Cardiac fibroblast (primary cell): ENCODE measurements around the gene SLC4A4.
A peak's percentile ranks its signal among the peaks of the same experiment; 100 is the strongest.

Experiments
- DNase-seq, 2 donors: peaks; one replicate each; pipeline versions ENCODE4 v3.0.0 to v3.0.0-alpha.2; 2010; ENCODE audit warnings: low read depth in 2 of 2
- H3K4me3 ChIP-seq, 2 donors: replicated peaks in 1 of 2; 1 replicate in 1 of 2; 2 replicates in 1 of 2; pipeline ENCODE4 v1.5.1; 2011; ENCODE audit warnings: low read depth in 2 of 2, low read length in 2 of 2, mild to moderate bottlenecking in 2 of 2, moderate library complexity in 1 of 2
- TF ChIP-seq, protein P1 (sequence below): IDR thresholded peaks from one replicate; pipeline ENCODE4 v1.5.1; 2011; ENCODE audit warnings: low read depth, mild to moderate bottlenecking, low read length, inconsistent platforms

SLC4A4 gene

DNA sequence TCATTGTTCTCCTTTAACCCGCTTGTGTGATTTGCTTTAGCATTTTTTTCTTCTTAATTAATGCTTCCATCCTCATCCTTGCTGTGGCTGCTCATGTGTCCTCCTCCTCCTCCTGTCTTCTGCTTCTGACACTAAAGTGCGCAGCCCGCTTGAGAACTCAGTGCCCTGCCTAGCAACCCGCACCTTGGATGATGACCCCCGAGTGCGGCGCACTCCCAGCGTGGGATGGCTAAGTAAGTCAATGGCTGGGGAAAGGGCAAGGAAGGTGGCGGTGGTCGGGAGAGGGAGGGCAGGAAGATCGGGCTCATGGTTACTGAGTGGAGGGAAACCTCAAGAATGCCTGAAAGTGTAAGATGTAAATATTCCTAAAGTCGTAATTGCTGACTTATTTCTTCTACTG, 30.1 kb downstream of the SLC4A4 start:
- no peak overlapping the region for H3K4me3 ChIP-seq
- TF ChIP-seq, protein P1, sequence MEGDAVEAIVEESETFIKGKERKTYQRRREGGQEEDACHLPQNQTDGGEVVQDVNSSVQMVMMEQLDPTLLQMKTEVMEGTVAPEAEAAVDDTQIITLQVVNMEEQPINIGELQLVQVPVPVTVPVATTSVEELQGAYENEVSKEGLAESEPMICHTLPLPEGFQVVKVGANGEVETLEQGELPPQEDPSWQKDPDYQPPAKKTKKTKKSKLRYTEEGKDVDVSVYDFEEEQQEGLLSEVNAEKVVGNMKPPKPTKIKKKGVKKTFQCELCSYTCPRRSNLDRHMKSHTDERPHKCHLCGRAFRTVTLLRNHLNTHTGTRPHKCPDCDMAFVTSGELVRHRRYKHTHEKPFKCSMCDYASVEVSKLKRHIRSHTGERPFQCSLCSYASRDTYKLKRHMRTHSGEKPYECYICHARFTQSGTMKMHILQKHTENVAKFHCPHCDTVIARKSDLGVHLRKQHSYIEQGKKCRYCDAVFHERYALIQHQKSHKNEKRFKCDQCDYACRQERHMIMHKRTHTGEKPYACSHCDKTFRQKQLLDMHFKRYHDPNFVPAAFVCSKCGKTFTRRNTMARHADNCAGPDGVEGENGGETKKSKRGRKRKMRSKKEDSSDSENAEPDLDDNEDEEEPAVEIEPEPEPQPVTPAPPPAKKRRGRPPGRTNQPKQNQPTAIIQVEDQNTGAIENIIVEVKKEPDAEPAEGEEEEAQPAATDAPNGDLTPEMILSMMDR = no peak
- DNase-seq = no peak

DNA sequence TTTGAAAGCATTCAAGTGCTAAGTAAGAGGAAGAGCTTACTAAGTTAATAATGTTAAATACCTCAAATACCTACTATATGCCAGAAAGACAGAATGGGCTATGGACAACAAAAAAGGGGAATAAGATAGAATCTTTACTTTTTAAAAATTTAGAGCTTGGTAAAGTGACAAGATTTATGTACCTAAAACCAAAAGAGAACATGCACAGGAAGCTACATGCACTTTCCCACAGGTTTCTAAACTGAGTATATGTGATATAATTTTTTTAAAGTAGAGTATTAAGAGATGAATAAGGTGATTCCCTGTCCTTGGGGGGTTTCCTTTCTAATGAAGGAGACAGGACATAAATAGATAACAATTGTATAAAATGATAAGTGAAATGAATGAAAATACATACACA, 30.7 kb downstream of the SLC4A4 start:
- TF ChIP-seq, protein P1 = no peak
- no peak overlapping the region for H3K4me3 ChIP-seq
- no peak for DNase-seq

DNA sequence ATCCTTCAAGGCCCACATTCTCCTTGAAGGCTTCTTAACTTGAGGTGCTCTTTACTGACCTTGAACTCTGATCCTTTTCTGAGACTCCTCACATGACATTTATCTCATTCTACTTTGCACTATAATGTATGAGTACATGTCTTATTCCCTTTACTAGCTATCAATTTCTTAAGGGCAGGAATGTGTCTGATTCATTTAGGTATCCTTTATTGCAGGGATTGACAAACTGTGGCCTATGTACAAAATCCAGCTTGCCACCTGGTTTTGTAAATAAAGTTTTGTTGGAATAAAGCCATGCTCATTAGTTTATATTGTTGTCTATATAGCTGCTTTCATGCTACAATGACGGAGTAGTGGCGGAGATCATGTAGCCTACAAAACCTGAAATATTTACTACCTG, 36.7 kb downstream of the SLC4A4 start:
- TF ChIP-seq, protein P1 = no peak
- no peak for DNase-seq
- no peak overlapping the region for H3K4me3 ChIP-seq

DNA sequence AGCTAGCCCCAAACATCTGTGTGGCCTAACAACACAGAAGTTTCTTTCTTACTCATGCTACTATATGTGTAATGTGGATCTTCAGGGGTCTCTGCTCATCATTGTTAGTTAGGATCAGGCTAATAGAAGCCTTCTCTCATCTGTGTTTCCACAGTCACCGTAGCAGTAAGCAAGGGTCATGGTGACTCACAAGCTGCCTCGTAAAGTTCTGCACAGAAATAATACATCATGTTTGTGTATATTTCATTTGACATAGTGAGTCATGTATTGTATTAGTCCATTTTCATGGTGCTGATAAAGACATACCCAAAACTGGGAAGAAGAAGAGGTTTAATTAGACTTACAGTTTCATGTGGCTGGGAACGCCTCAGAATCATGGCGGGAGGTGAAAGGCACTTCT, 38.7 kb downstream of the SLC4A4 start:
- DNase-seq = peak; percentile 34 to 68
- H3K4me3 ChIP-seq = no peak overlapping the region
- TF ChIP-seq, protein P1 = no peak

DNA sequence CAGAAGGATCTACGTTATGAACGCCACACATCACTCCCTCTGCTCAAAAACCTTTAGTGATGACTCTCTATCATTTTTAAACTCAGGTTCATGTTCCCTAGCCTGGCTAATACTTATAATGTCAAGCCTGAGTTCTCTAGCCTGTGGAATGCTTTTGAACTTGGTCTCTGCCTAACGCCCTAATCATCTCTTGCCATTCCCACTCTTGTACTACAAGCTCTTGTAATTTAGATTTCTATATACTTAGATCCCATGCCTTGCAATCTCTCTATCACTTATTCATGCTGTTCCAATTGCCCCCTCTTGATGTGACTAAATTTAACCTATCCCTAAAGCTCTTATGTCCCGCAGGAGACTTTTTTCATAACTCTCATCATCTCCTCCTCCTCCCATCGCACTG, 40.3 kb downstream of the SLC4A4 start:
- no peak overlapping the region for H3K4me3 ChIP-seq
- TF ChIP-seq, protein P1 = no peak
- no peak for DNase-seq

DNA sequence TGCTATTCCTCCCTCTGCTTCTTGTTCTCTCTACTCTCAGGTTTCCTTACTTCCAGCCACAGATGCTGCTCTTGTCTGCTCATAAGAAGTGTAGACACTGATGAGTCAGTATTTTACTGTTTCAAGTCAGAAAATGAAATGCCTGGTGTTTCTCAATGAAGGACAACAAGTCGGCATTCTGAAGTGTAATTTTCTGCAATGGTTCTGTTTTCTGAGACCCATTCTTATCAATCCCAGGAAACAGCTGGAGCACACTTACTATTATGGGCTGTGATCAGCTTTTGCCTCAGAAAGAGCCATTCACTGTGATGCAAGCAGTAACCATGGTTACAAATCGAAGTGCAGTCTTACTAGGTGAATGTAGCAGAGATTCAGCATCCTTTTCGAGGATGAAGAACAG, 42.0 kb downstream of the SLC4A4 start:
- H3K4me3 ChIP-seq = no peak overlapping the region
- TF ChIP-seq, protein P1 = no peak
- DNase-seq = peak; percentile 38 to 42

DNA sequence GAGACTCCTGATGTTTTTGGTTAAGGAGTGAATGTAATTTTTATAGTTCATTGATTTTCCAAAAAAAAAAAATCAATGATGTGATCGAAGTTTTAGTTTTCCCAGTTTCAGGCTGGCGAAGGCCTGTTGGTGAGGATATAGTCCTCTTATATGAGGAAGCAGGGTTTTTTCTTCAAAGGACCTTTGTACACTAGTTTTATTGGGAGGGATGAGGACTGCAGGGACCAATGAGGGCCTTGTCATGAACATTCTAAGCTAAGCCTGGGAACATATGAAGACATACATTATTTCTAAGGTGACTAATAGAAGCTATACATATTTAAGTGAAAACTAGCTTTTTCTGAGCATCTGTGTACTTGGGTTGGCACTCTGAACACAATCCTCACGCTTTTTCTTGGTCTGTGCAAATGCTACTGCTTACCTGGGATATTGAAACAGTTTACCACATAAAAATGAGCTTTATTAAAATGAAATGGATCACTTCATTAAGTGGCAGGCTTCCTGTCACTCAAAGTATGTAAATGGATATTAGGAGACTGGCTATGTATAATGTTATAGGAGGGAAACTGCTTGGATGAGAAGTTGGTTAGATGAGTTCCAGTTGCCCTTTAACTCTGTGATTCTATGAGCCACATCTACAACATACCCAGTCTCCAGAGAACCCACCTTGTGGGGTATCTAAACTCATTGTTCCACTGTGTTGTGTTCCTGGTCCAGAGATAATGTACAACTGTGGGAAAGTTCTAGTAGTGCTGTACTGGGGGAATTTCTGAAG, 43.5 kb downstream of the SLC4A4 start:
- DNase-seq = no peak
- no peak overlapping the region for H3K4me3 ChIP-seq
- TF ChIP-seq, protein P1 = no peak
